Upper lobe of right lung (tissue), 1 donor: ENCODE results near the gene HLA-DOB. TPM values are rescaled to one million over a fixed set of nuclear protein-coding genes. Genes with fewer than 3 reads are reported as not detected.
A peak's percentile ranks its signal among the peaks of the same experiment; 100 is the strongest.

ENCODE experiments used
- ATAC-seq: fragments of 200-7000 bp; cut with Tn5 transposase; one replicate; pipeline ENCODE4 v1.9.1; 2020; ENCODE audit warnings: mild to moderate bottlenecking, moderate library complexity
- DNase-seq: peaks from one replicate; pipeline ENCODE4 v3.0.0-alpha.2; 2020
- H3K27ac ChIP-seq: fragments of 200-600 bp; one replicate; pipeline ENCODE4 v1.8.0; 2022
- H3K27me3 ChIP-seq: fragments of 200-600 bp; one replicate; pipeline ENCODE4 v1.8.0; 2022; ENCODE audit warnings: mild to moderate bottlenecking
- H3K36me3 ChIP-seq: fragments of 200-600 bp; one replicate; pipeline ENCODE4 v1.8.0; 2022
- H3K4me1 ChIP-seq: fragments of 200-600 bp; one replicate; pipeline ENCODE4 v1.8.0; 2022
- H3K4me3 ChIP-seq: fragments of 200-600 bp; one replicate; pipeline ENCODE4 v1.8.0; 2022; ENCODE audit warnings: mild to moderate bottlenecking
- H3K9me3 ChIP-seq: fragments of 200-600 bp; one replicate; pipeline ENCODE4 v1.8.0; 2022
- intact Hi-C: fragments of 100-400 bp; cut with DNase I; formaldehyde crosslinking; loops from one replicate; pipeline ENCODE4 v1.11.0; 2022
- total RNA-seq: library from RNA; stranded (reverse); fragmentation: NEBNext Ultra II Directional; extraction: Animal tissue kit (Norgen Biotek cat#: 25700); gene quantifications from one replicate; pipeline ENCODE4 v1.2.1, GENCODE V29; 2021
- TF ChIP-seq, protein P1 (sequence below): fragments of 200-600 bp; IDR thresholded peaks from one replicate; pipeline ENCODE4 v1.8.0; 2022; ENCODE audit warnings: antibody characterized with exemption
- donor health status: DM: no; HTN: yes; CAD: no; lungs with severe emphysema.

The HLA-DOB gene
- total RNA-seq, 1 donor from 2014 or later, result 0.64 TPM

GRCh38 chr6:32857156-32857891 lies 40.5 kb upstream of the HLA-DOB start:
- Histone ChIP-seq H3K9me3 (no peaks in the 10 kb centered on the region), H3K4me3 (no peak overlapping the region), H3K4me1 (peaks cover 5% of the 10 kb centered on the region), H3K36me3 (peaks cover 30% of the 10 kb centered on the region), H3K27ac (no peak overlapping the region), H3K27me3 (no peaks in the 10 kb centered on the region)
- intact Hi-C loops, result no loop called here
- ATAC-seq (no peak), DNase-seq (no peak)
- TF ChIP-seq, protein P1, sequence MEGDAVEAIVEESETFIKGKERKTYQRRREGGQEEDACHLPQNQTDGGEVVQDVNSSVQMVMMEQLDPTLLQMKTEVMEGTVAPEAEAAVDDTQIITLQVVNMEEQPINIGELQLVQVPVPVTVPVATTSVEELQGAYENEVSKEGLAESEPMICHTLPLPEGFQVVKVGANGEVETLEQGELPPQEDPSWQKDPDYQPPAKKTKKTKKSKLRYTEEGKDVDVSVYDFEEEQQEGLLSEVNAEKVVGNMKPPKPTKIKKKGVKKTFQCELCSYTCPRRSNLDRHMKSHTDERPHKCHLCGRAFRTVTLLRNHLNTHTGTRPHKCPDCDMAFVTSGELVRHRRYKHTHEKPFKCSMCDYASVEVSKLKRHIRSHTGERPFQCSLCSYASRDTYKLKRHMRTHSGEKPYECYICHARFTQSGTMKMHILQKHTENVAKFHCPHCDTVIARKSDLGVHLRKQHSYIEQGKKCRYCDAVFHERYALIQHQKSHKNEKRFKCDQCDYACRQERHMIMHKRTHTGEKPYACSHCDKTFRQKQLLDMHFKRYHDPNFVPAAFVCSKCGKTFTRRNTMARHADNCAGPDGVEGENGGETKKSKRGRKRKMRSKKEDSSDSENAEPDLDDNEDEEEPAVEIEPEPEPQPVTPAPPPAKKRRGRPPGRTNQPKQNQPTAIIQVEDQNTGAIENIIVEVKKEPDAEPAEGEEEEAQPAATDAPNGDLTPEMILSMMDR, result no peak

- intact Hi-C loops, result no loop called here
- no peak for DNase-seq
- H3K27me3 ChIP-seq, result no peaks in the 10 kb centered on the region
- no peak for ATAC-seq
- H3K9me3 ChIP-seq, result no peaks in the 10 kb centered on the region
- peaks cover 22% of the 10 kb centered on the region for H3K4me1 ChIP-seq
- peaks cover 40% of the 10 kb centered on the region for H3K36me3 ChIP-seq
- H3K27ac ChIP-seq, result peak overlapping the region; percentile 97
- TF ChIP-seq, protein P1, result no peak
- H3K4me3 ChIP-seq, result peak overlapping the region; percentile 98
Measured at GRCh38 chr6:32855467-32856174, 38.8 kb upstream of the HLA-DOB start.

DNA sequence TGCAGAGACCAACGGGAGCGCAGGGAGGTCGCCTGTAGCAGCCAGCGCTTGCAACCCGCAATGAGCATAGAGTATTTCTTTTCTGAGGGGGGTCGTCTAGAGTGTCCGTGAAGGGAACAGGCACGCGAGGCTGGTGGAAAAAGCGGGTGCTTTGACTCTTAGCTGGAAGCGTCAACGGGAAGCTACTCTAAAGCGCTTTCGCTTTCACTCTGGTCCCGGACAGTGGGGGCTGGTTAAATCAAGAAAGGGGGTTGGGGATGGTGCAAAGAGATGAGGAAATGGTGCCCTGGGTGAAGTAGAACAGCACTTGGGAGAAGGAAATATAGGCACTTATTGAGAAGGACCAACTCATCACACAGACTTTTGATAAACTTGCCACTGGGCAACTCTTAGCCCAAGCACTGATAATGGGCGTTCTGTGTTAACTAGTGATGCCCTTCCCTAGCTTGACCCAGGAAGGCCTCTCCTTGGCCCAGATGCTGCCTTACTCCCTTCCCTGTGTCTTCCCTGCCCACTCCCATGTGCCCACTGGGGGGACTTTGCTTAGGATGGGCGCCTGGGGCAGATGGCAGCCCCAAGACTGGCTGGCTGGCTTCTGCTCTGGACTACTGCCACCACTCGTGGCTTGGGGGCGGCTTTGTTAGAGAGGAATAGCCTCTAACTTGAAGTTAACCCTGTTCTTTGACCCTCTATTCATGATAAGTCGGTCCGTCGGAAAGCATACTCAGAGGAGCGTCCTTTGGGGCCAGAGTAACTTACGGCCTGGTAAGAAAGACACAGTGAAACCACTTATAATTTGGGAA lies 37.8 kb upstream of the HLA-DOB start:
- Histone ChIP-seq H3K27ac (peak overlapping the region; percentile 97), H3K27me3 (no peaks in the 10 kb centered on the region), H3K9me3 (no peaks in the 10 kb centered on the region), H3K36me3 (peaks cover 47% of the 10 kb centered on the region), H3K4me1 (peaks cover 23% of the 10 kb centered on the region), H3K4me3 (peak overlapping the region; percentile 98)
- peak; percentile 32 for ATAC-seq
- no peak for DNase-seq
- intact Hi-C loops, result no loop called here
- TF ChIP-seq, protein P1, result no peak

GRCh38 chr6:32853541-32854375 lies 37.0 kb upstream of the HLA-DOB start, which contains the start of the genes PSMB9 and TAP1:
Gene PSMB9, plus strand, starts transcription at chr6:32854192. Its CDS starts 38 bp downstream, at chr6:32854230.
Gene TAP1, minus strand, starts transcription at chr6:32853704. Its CDS starts 68 bp downstream, at chr6:32853636.
- Histone ChIP-seq H3K27me3 (no peaks in the 10 kb centered on the region), H3K4me3 (peak within 1 kb of the TSS; percentile 98), H3K27ac (peak within 1 kb of the TSS; percentile 97), H3K9me3 (no peaks in the 10 kb centered on the region), H3K36me3 (peaks cover 47% of the 10 kb centered on the region), H3K4me1 (peaks cover 23% of the 10 kb centered on the region)
- TF ChIP-seq, protein P1, result peak; percentile 78
- DNase-seq (peak; percentile 97), ATAC-seq (peak; percentile 94)
- intact Hi-C loops, result no loop called here
